ENCODE data around the gene NOP10. TPM values are rescaled to one million over a fixed set of nuclear protein-coding genes. Genes with fewer than 3 reads are reported as not detected.

The NOP10 gene
- total and polyA plus RNA-seq, 2 donors (not counting 1 experiment from before 2014, with no cell fraction given) = 189 to 277 TPM

- Histone ChIP-seq H4K20me1 (ENCODE audit: control insufficient read depth, extremely low read depth, insufficient read depth, low read length) (no peaks in the 10 kb centered on the region), H3K79me2 (ENCODE audit: control insufficient read depth, insufficient read depth, low read length) (peaks cover 8% of the 10 kb centered on the region), H3K36me3 (ENCODE audit: control insufficient read depth, insufficient read depth, low read length) (peaks cover 5% of the 10 kb centered on the region), H3K4me3 (replicated peaks in 1 of 4; ENCODE audit: control extremely low read depth in 1 of 4, insufficient read depth in 1 of 4, low read depth in 3 of 4, low read length in 4 of 4) (peak overlapping the region in 2 of 4 experiments; percentile 83 to 92), H3K4me1 (ENCODE audit: control insufficient read depth, extremely low read depth, insufficient read depth, low read length) (no peaks in the 10 kb centered on the region), H3K9me3 (ENCODE audit: control insufficient read depth, insufficient read depth, low read depth, low read length) (no peaks in the 10 kb centered on the region), H3K27ac (ENCODE audit: insufficient read depth, low read length) (no peak overlapping the region), H3K9ac (ENCODE audit: insufficient read depth, low read length) (no peak overlapping the region), H3K4me2 (ENCODE audit: extremely low read depth, insufficient read depth, low read length) (peak overlapping the region; percentile 87), H2AFZ (ENCODE audit: low read length) (no peak overlapping the region), H3K27me3 (ENCODE audit: control insufficient read depth, insufficient read depth, low read length) (no peaks in the 10 kb centered on the region)
- TF ChIP-seq, protein P1, sequence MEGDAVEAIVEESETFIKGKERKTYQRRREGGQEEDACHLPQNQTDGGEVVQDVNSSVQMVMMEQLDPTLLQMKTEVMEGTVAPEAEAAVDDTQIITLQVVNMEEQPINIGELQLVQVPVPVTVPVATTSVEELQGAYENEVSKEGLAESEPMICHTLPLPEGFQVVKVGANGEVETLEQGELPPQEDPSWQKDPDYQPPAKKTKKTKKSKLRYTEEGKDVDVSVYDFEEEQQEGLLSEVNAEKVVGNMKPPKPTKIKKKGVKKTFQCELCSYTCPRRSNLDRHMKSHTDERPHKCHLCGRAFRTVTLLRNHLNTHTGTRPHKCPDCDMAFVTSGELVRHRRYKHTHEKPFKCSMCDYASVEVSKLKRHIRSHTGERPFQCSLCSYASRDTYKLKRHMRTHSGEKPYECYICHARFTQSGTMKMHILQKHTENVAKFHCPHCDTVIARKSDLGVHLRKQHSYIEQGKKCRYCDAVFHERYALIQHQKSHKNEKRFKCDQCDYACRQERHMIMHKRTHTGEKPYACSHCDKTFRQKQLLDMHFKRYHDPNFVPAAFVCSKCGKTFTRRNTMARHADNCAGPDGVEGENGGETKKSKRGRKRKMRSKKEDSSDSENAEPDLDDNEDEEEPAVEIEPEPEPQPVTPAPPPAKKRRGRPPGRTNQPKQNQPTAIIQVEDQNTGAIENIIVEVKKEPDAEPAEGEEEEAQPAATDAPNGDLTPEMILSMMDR (conservative IDR thresholded peaks at IDR 0.05 in 1 of 2, IDR thresholded peaks at IDR 0.05 in 1 of 2; ENCODE audit: low read depth in 1 of 2, low read length in 2 of 2) = no peak
- TF ChIP-seq EZH2 (IDR thresholded peaks at IDR 0.05; ENCODE audit: low read length, missing control alignments) = no peak
- DNase-seq (ENCODE audit: low read depth in 2 of 2) = peak in 1 of 2 donors; percentile 57
Measured at GRCh38 chr15:34365091-34365825, 22.3 kb upstream of the NOP10 start.

DNA sequence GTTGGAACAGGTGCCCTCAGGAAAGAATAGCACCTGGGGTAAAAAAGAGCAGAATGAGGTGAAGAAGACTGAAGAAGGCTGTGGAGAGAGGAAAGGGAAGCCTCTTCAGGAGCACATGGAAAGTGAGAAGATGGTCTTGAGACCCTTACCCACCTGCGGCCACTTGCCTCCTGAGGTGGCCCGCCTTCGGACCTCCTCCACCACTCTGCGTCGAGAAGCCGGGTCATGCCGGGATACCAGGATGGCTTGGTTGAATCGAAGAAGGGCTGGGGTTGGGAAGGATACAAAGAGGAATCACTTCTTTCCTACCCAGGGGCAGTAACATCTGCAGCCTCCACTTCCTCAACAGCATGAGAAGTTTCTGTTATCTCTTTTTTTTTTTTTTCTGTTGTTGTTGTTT, 21.1 kb upstream of the NOP10 start:
- H3K27ac ChIP-seq (ENCODE audit: insufficient read depth, low read length) = no peak overlapping the region
- no peaks in the 10 kb centered on the region for H3K27me3 ChIP-seq (ENCODE audit: control insufficient read depth, insufficient read depth, low read length)
- no peak overlapping the region for H3K9ac ChIP-seq (ENCODE audit: insufficient read depth, low read length)
- H3K4me2 ChIP-seq (ENCODE audit: extremely low read depth, insufficient read depth, low read length) = no peak overlapping the region
- no peaks in the 10 kb centered on the region for H3K4me1 ChIP-seq (ENCODE audit: control insufficient read depth, extremely low read depth, insufficient read depth, low read length)
- no peak overlapping the region for H2AFZ ChIP-seq (ENCODE audit: low read length)
- no peak for DNase-seq (ENCODE audit: low read depth in 2 of 2)
- no peaks in the 10 kb centered on the region for H4K20me1 ChIP-seq (ENCODE audit: control insufficient read depth, extremely low read depth, insufficient read depth, low read length)
- H3K79me2 ChIP-seq (ENCODE audit: control insufficient read depth, insufficient read depth, low read length) = peaks cover 8% of the 10 kb centered on the region
- no peak overlapping the region for H3K4me3 ChIP-seq (replicated peaks in 1 of 4; ENCODE audit: control extremely low read depth in 1 of 4, insufficient read depth in 1 of 4, low read depth in 3 of 4, low read length in 4 of 4)
- peaks cover 10% of the 10 kb centered on the region for H3K36me3 ChIP-seq (ENCODE audit: control insufficient read depth, insufficient read depth, low read length)
- no peaks in the 10 kb centered on the region for H3K9me3 ChIP-seq (ENCODE audit: control insufficient read depth, insufficient read depth, low read depth, low read length)
- TF ChIP-seq, protein P1 (conservative IDR thresholded peaks at IDR 0.05 in 1 of 2, IDR thresholded peaks at IDR 0.05 in 1 of 2; ENCODE audit: low read depth in 1 of 2, low read length in 2 of 2) = no peak
- TF ChIP-seq EZH2 (IDR thresholded peaks at IDR 0.05; ENCODE audit: low read length, missing control alignments) = no peak

- H3K9me3 ChIP-seq (ENCODE audit: control insufficient read depth, insufficient read depth, low read depth, low read length) = no peaks in the 10 kb centered on the region
- no peaks in the 10 kb centered on the region for H3K4me1 ChIP-seq (ENCODE audit: control insufficient read depth, extremely low read depth, insufficient read depth, low read length)
- no peak overlapping the region for H2AFZ ChIP-seq (ENCODE audit: low read length)
- TF ChIP-seq EZH2 (IDR thresholded peaks at IDR 0.05; ENCODE audit: low read length, missing control alignments) = no peak
- TF ChIP-seq, protein P1 (conservative IDR thresholded peaks at IDR 0.05 in 1 of 2, IDR thresholded peaks at IDR 0.05 in 1 of 2; ENCODE audit: low read depth in 1 of 2, low read length in 2 of 2) = no peak
- no peak overlapping the region for H3K9ac ChIP-seq (ENCODE audit: insufficient read depth, low read length)
- no peak overlapping the region for H3K4me3 ChIP-seq (replicated peaks in 1 of 4; ENCODE audit: control extremely low read depth in 1 of 4, insufficient read depth in 1 of 4, low read depth in 3 of 4, low read length in 4 of 4)
- H3K79me2 ChIP-seq (ENCODE audit: control insufficient read depth, insufficient read depth, low read length) = peaks cover 8% of the 10 kb centered on the region
- peaks cover 13% of the 10 kb centered on the region for H3K36me3 ChIP-seq (ENCODE audit: control insufficient read depth, insufficient read depth, low read length)
- no peak for DNase-seq (ENCODE audit: low read depth in 2 of 2)
- H4K20me1 ChIP-seq (ENCODE audit: control insufficient read depth, extremely low read depth, insufficient read depth, low read length) = no peaks in the 10 kb centered on the region
- H3K4me2 ChIP-seq (ENCODE audit: extremely low read depth, insufficient read depth, low read length) = no peak overlapping the region
- H3K27me3 ChIP-seq (ENCODE audit: control insufficient read depth, insufficient read depth, low read length) = no peaks in the 10 kb centered on the region
- no peak overlapping the region for H3K27ac ChIP-seq (ENCODE audit: insufficient read depth, low read length)
Measured at GRCh38 chr15:34362047-34362773, 19.3 kb upstream of the NOP10 start.

All from fibroblast of lung (primary cell).